Tibial nerve (tissue), 4 donors: ENCODE data around the gene PTPN5.

Experiments used
- CTCF ChIP-seq, 5 experiments: fragments of 200-600 bp in 3 of 5; fragments of 450-650 bp in 2 of 5; sonication (generic) in 3 of 5; IDR thresholded peaks; one replicate each; pipeline ENCODE4 v1.5.1; 2016 to 2019; ENCODE audit warnings: antibody characterized with exemption in 5 of 5, mild to moderate bottlenecking in 3 of 5, moderate library complexity in 2 of 5
- EP300 ChIP-seq, 2 donors: sonication (generic); formaldehyde crosslinking; IDR thresholded peaks; one replicate each; pipeline ENCODE4 v1.6.1; 2017; ENCODE audit warnings: antibody characterized with exemption in 2 of 2, mild to moderate bottlenecking in 1 of 2
- POLR2A ChIP-seq, 2 donors: fragments of 450-650 bp; IDR thresholded peaks; one replicate each; pipeline ENCODE4 v1.6.1; 2017; ENCODE audit warnings: antibody characterized with exemption in 2 of 2, mild to moderate bottlenecking in 2 of 2, moderate library complexity in 2 of 2

DNA sequence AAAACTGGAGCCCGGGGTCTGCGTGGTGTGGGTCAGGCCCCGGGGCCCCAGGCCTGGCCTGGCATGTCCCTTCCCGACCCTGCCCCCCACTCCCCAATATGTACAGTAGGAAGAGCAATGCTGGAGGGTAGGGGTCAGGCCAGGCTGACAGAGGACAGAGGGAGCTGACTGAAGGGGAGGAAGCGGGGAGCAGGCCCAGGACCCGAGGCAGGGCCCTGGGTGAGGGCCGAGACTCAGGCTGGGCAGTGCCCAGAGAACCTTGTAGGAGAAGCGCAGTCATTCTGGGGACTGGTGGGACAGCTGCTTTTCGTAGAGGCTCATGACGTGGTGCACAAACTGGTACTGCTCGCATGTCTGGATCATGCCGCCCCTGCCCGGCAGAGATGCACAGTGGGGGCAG lies 62.9 kb downstream of the PTPN5 start:
- TF ChIP-seq CTCF (IDR thresholded peaks at IDR 0.05) (no peak), POLR2A (IDR thresholded peaks at IDR 0.05) (no peak), EP300 (IDR thresholded peaks at IDR 0.05) (no peak)
